Panc1 (cell line): ENCODE results near the gene PRKG1. TPM values are rescaled to one million over a fixed set of nuclear protein-coding genes. Genes with fewer than 3 reads are reported as not detected.

Experiments used
- ATAC-seq: fragments of 200-7000 bp; cut with Tn5 transposase; 2 replicates; pipeline ENCODE4 v1.9.1; 2020; ENCODE audit warnings: mild to moderate bottlenecking, moderate library complexity
- BruUV-seq: library from RNA; stranded (reverse); fragments of 400-500 nt; replicated peaks from 2 replicates; lab custom pipeline; 2021; lab: Mats Ljungman, UMichigan
- CTCF ChIA-PET: fragments of 300-600 bp; sonication (Branson Sonifier 250); formaldehyde crosslinking; loops from one replicate; lab custom pipeline; 2022; ENCODE audit warnings: antibody characterized with exemption; lab: Charles Lee
- POLR2A ChIA-PET: fragments of 300-600 bp; sonication (Branson Sonifier 250); formaldehyde crosslinking; loops from one replicate; lab custom pipeline; 2022; ENCODE audit warnings: antibody characterized with exemption; lab: Charles Lee
- DNase-seq: peaks from one replicate; pipeline ENCODE4 v3.0.0-alpha.2; 2010; ENCODE audit warnings: low read depth, low spot score
- H3K27ac ChIP-seq: 2 replicates; pipeline ENCODE4 v1.5.1; 2011; ENCODE audit warnings: mild to moderate bottlenecking, low read length, inconsistent platforms
- H3K27me3 ChIP-seq: fragments of 200-500 bp; sonication (Bioruptor generic); 2 replicates; pipeline ENCODE4 v1.6.0; 2014; ENCODE audit warnings: low read length, inconsistent platforms; ENCODE audit not compliant: control insufficient read depth, insufficient read depth
- H3K36me3 ChIP-seq: fragments of 200-500 bp; sonication (Bioruptor generic); 2 replicates; pipeline ENCODE4 v1.5.1; 2014; ENCODE audit warnings: inconsistent platforms, mild to moderate bottlenecking, low read length, moderate library complexity; ENCODE audit not compliant: control insufficient read depth, insufficient read depth
- H3K4me1 ChIP-seq: 2 replicates; pipeline ENCODE4 v1.5.1; 2011; ENCODE audit warnings: inconsistent platforms, mild to moderate bottlenecking, low read length, moderate library complexity; ENCODE audit not compliant: control insufficient read depth, insufficient read depth
- H3K4me3 ChIP-seq, 2 experiments: 2 replicates each; pipeline ENCODE4 v1.5.1; 2011 to 2012; ENCODE audit warnings: low read depth in 2 of 2, low read length in 2 of 2, mild to moderate bottlenecking in 2 of 2, inconsistent platforms in 1 of 2, moderate library complexity in 1 of 2
- H3K9me3 ChIP-seq: fragments of 200-500 bp; sonication (Bioruptor generic); 2 replicates; pipeline ENCODE4 v1.5.1; 2014; ENCODE audit warnings: low read depth, mild to moderate bottlenecking, inconsistent platforms, low read length, moderate library complexity; ENCODE audit not compliant: control insufficient read depth, insufficient read depth
- POLR2AphosphoS5 ChIP-seq: IDR thresholded peaks from 2 replicates; pipeline ENCODE4 v1.6.1; 2012; ENCODE audit warnings: mild to moderate bottlenecking, low read depth, low read length, moderate library complexity
- SIN3A ChIP-seq: IDR thresholded peaks from 2 replicates; pipeline ENCODE4 v1.6.1; 2012; ENCODE audit warnings: low read depth, mild to moderate bottlenecking, low read length, moderate library complexity, borderline replicate concordance; ENCODE audit not compliant: insufficient read depth
- TCF7L2 ChIP-seq: IDR thresholded peaks from 2 replicates; pipeline ENCODE4 v1.6.1; 2011; ENCODE audit warnings: mild to moderate bottlenecking, low read depth, low read length, inconsistent platforms
- in situ Hi-C: cut with HindIII; loops from 2 replicates; pipeline ENCODE4 v1.10.0; 2016; ENCODE audit warnings: low sequenced_read_pairs, low pct_unique_long_range_greater_than_20kb
- intact Hi-C: fragments of 100-400 bp; cut with micrococcal nuclease; formaldehyde crosslinking; loops from one replicate; pipeline ENCODE4 v1.10.0; 2022; ENCODE audit not compliant: unreplicated experiment
- total RNA-seq: library from RNA; stranded (reverse); gene quantifications from one replicate; pipeline ENCODE4 v1.2.1, GENCODE V29; 2021; ENCODE audit not compliant: unreplicated experiment
- TF ChIP-seq, protein P1 (sequence below), 2 experiments: IDR thresholded peaks; 2 replicates each; pipeline ENCODE4 v1.6.1; 2011 to 2012; ENCODE audit warnings: low read depth in 2 of 2, control low read depth in 1 of 2, low read length in 1 of 2, mild to moderate bottlenecking in 1 of 2, moderate library complexity in 1 of 2; ENCODE audit not compliant: insufficient read depth in 1 of 2
- TF ChIP-seq, protein P2 (sequence below): fragments of 450-650 bp; IDR thresholded peaks from 2 replicates; pipeline ENCODE4 v1.5.1; 2017; ENCODE audit warnings: mild to moderate bottlenecking

The PRKG1 gene
- total RNA-seq, 1 experiment from 2014 or later, result 0.92 TPM

DNA sequence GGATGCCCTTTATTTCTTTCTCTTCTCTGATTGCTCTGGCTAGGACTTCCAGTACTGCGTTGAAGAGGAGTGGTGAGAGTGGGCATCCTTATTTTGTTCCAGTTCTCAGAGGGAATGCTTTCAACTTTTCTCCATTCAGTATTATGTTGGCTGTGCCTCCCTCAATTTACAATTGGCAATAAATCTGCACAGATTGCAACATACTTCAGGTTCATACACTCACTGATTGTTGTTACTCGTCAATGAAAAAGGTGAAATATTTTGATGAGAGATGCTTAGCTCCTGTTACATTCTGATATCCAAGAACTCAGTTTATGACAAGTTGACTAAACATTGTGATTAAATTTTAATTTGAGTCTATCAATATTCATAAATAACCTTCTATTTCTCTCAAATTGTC lies 1201.9 kb downstream of the PRKG1 start:
- ChIA-PET POLR2A (no interaction called here), CTCF (no interaction called here)
- DNase-seq, result no peak

DNA sequence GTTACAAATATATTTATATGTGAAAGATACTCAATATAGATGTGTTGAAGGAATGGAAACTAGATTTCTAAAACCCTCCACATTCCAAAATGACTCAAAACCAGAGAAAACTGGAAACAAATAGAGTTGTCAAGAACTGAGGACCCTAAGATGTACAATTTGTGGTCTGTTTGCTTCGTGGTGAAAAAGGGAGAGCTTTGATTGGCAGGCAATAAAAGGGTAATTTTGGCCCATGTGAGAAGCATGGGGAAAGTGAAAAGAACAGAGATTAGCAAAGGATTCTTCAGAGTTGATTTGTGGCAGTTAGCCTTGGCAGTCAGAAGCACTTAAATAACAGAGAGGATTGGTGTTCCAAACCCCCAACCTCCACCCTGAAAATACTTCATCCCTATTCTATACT lies 1202.7 kb downstream of the PRKG1 start:
- ATAC-seq (no peak), DNase-seq (no peak)
- no peak overlapping the region for H3K27ac ChIP-seq
- in situ Hi-C loops, result no loop called here
- no peak overlapping the region for H3K4me3 ChIP-seq
- ChIA-PET CTCF (no interaction called here), POLR2A (no interaction called here)
- BruUV-seq, result no TSS peak
- H3K4me1 ChIP-seq, result no peaks in the 10 kb centered on the region
- H3K27me3 ChIP-seq, result no peaks in the 10 kb centered on the region
- no peaks in the 10 kb centered on the region for H3K36me3 ChIP-seq
- intact Hi-C loops, result no loop called here
- H3K9me3 ChIP-seq, result no peaks in the 10 kb centered on the region; the same call in 1 of the 2 replicates
- TF ChIP-seq, protein P1, sequence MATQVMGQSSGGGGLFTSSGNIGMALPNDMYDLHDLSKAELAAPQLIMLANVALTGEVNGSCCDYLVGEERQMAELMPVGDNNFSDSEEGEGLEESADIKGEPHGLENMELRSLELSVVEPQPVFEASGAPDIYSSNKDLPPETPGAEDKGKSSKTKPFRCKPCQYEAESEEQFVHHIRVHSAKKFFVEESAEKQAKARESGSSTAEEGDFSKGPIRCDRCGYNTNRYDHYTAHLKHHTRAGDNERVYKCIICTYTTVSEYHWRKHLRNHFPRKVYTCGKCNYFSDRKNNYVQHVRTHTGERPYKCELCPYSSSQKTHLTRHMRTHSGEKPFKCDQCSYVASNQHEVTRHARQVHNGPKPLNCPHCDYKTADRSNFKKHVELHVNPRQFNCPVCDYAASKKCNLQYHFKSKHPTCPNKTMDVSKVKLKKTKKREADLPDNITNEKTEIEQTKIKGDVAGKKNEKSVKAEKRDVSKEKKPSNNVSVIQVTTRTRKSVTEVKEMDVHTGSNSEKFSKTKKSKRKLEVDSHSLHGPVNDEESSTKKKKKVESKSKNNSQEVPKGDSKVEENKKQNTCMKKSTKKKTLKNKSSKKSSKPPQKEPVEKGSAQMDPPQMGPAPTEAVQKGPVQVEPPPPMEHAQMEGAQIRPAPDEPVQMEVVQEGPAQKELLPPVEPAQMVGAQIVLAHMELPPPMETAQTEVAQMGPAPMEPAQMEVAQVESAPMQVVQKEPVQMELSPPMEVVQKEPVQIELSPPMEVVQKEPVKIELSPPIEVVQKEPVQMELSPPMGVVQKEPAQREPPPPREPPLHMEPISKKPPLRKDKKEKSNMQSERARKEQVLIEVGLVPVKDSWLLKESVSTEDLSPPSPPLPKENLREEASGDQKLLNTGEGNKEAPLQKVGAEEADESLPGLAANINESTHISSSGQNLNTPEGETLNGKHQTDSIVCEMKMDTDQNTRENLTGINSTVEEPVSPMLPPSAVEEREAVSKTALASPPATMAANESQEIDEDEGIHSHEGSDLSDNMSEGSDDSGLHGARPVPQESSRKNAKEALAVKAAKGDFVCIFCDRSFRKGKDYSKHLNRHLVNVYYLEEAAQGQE (IDR thresholded peaks at IDR 0.05; ENCODE audit: insufficient read depth in 1 of 2, low read depth in 2 of 2, low read length in 1 of 2), result no peak
- TF ChIP-seq, protein P2, sequence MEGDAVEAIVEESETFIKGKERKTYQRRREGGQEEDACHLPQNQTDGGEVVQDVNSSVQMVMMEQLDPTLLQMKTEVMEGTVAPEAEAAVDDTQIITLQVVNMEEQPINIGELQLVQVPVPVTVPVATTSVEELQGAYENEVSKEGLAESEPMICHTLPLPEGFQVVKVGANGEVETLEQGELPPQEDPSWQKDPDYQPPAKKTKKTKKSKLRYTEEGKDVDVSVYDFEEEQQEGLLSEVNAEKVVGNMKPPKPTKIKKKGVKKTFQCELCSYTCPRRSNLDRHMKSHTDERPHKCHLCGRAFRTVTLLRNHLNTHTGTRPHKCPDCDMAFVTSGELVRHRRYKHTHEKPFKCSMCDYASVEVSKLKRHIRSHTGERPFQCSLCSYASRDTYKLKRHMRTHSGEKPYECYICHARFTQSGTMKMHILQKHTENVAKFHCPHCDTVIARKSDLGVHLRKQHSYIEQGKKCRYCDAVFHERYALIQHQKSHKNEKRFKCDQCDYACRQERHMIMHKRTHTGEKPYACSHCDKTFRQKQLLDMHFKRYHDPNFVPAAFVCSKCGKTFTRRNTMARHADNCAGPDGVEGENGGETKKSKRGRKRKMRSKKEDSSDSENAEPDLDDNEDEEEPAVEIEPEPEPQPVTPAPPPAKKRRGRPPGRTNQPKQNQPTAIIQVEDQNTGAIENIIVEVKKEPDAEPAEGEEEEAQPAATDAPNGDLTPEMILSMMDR, result no peak
- TF ChIP-seq POLR2AphosphoS5, result no peak
- TF ChIP-seq SIN3A, result no peak
- TF ChIP-seq TCF7L2, result no peak

More for the DNA sequence above, 1201.9 kb downstream of the PRKG1 start:
- Histone ChIP-seq H3K27me3 (no peaks in the 10 kb centered on the region), H3K4me3 (no peak overlapping the region), H3K27ac (no peak overlapping the region), H3K36me3 (no peaks in the 10 kb centered on the region), H3K4me1 (no peaks in the 10 kb centered on the region), H3K9me3 (no peaks in the 10 kb centered on the region; the same call in 1 of the 2 replicates)
- in situ Hi-C loops (no loop called here), intact Hi-C loops (no loop called here)
- BruUV-seq, result no TSS peak
- TF ChIP-seq POLR2AphosphoS5 (no peak), SIN3A (no peak), TCF7L2 (no peak)
- TF ChIP-seq, protein P2, result no peak
- TF ChIP-seq, protein P1 (IDR thresholded peaks at IDR 0.05; ENCODE audit: insufficient read depth in 1 of 2, low read depth in 2 of 2, low read length in 1 of 2), result no peak
- no peak for ATAC-seq
